ENCODE data around the gene FRMD4A. TPM values are rescaled to one million over a fixed set of nuclear protein-coding genes. Genes with fewer than 3 reads are reported as not detected.

The FRMD4A gene
- total RNA-seq, 4 donors from 2014 or later, result 4.0 to 12.7 (median 5.6) TPM

GRCh38 chr10:13847201-13847631, 483.5 kb downstream of the FRMD4A start:
- in situ Hi-C loops (cut with MboI; ENCODE audit: low pct_ligation_motif_present in 1 of 4, low pct_unique_long_range_greater_than_20kb in 1 of 4, low sequenced_read_pairs in 3 of 4), result no loop called here
- H3K4me3 ChIP-seq, result no peak overlapping the region
- no peaks in the 10 kb centered on the region for H3K27me3 ChIP-seq
- TF ChIP-seq POLR2A (IDR thresholded peaks at IDR 0.05) (no peak), POLR2AphosphoS5 (IDR thresholded peaks at IDR 0.05) (no peak), CTCF (IDR thresholded peaks at IDR 0.05) (no peak), EP300 (IDR thresholded peaks at IDR 0.05; ENCODE audit: low read depth) (no peak)
- intact Hi-C loops (cut with DNase I; ENCODE audit: low total_unique reads), result no loop called here
- no peaks in the 10 kb centered on the region for H3K9me3 ChIP-seq
- no peaks in the 10 kb centered on the region for H3K36me3 ChIP-seq
- H3K27ac ChIP-seq, result no peak overlapping the region
- H3K4me1 ChIP-seq, result peaks cover 0 to 7% (median 0%) of the 10 kb centered on the region in 4 donors
- 51% methylated on average over 8 of the region's 8 CpGs; no CpG with 5 or more reads in 1 of the 2 donors for WGBS, 2 donors (ENCODE audit: low coverage in 1 of 2)
- no peak for DNase-seq

- WGBS, 2 donors (ENCODE audit: low coverage in 1 of 2), result 81 to 90% methylated on average over 3 to 4 of the region's 4 CpGs
- in situ Hi-C loops (cut with MboI; ENCODE audit: low pct_ligation_motif_present in 1 of 4, low pct_unique_long_range_greater_than_20kb in 1 of 4, low sequenced_read_pairs in 3 of 4) (no loop called here), intact Hi-C loops (cut with DNase I; ENCODE audit: low total_unique reads) (no loop called here)
- TF ChIP-seq CTCF (IDR thresholded peaks at IDR 0.05) (no peak), EP300 (IDR thresholded peaks at IDR 0.05; ENCODE audit: low read depth) (no peak), POLR2A (IDR thresholded peaks at IDR 0.05) (no peak), POLR2AphosphoS5 (IDR thresholded peaks at IDR 0.05) (no peak)
- DNase-seq, result no peak
- Histone ChIP-seq H3K9me3 (no peaks in the 10 kb centered on the region), H3K27ac (no peak overlapping the region), H3K4me1 (peaks cover 0 to 7% (median 0%) of the 10 kb centered on the region in 4 donors), H3K4me3 (no peak overlapping the region), H3K36me3 (no peaks in the 10 kb centered on the region), H3K27me3 (no peaks in the 10 kb centered on the region)
Measured at GRCh38 chr10:13845897-13846296, 484.8 kb downstream of the FRMD4A start.

GRCh38 chr10:13844651-13845050, 486.1 kb downstream of the FRMD4A start:
- no peak overlapping the region for H3K27ac ChIP-seq
- no peaks in the 10 kb centered on the region for H3K9me3 ChIP-seq
- DNase-seq, result no peak
- 82 to 85% methylated on average over 3 to 7 of the region's 7 CpGs for WGBS, 2 donors (ENCODE audit: low coverage in 1 of 2)
- H3K4me3 ChIP-seq, result no peak overlapping the region
- intact Hi-C loops (cut with DNase I; ENCODE audit: low total_unique reads) (no loop called here), in situ Hi-C loops (cut with MboI; ENCODE audit: low pct_ligation_motif_present in 1 of 4, low pct_unique_long_range_greater_than_20kb in 1 of 4, low sequenced_read_pairs in 3 of 4) (no loop called here)
- no peak for TF ChIP-seq EP300 (IDR thresholded peaks at IDR 0.05; ENCODE audit: low read depth)
- no peak for TF ChIP-seq POLR2A (IDR thresholded peaks at IDR 0.05)
- no peak for TF ChIP-seq CTCF (IDR thresholded peaks at IDR 0.05)
- TF ChIP-seq POLR2AphosphoS5 (IDR thresholded peaks at IDR 0.05), result no peak
- H3K4me1 ChIP-seq, result peaks cover 0 to 10% (median 0%) of the 10 kb centered on the region in 4 donors
- no peaks in the 10 kb centered on the region for H3K36me3 ChIP-seq
- no peaks in the 10 kb centered on the region for H3K27me3 ChIP-seq

GRCh38 chr10:13842117-13842516, 488.6 kb downstream of the FRMD4A start:
- H3K4me3 ChIP-seq, result no peak overlapping the region
- H3K4me1 ChIP-seq, result peaks cover 0 to 23% (median 3%) of the 10 kb centered on the region in 4 donors
- no peak overlapping the region for H3K27ac ChIP-seq
- no peaks in the 10 kb centered on the region for H3K9me3 ChIP-seq
- 20 to 58% methylated on average over 1 to 3 of the region's 3 CpGs for WGBS, 2 donors (ENCODE audit: low coverage in 1 of 2)
- intact Hi-C loops (cut with DNase I; ENCODE audit: low total_unique reads), result no loop called here
- no peaks in the 10 kb centered on the region for H3K36me3 ChIP-seq
- TF ChIP-seq POLR2A (IDR thresholded peaks at IDR 0.05) (no peak), EP300 (IDR thresholded peaks at IDR 0.05; ENCODE audit: low read depth) (no peak), CTCF (IDR thresholded peaks at IDR 0.05) (no peak), POLR2AphosphoS5 (IDR thresholded peaks at IDR 0.05) (no peak)
- no peak for DNase-seq
- H3K27me3 ChIP-seq, result no peaks in the 10 kb centered on the region
- in situ Hi-C loops (cut with MboI; ENCODE audit: low pct_ligation_motif_present in 1 of 4, low pct_unique_long_range_greater_than_20kb in 1 of 4, low sequenced_read_pairs in 3 of 4), result no loop called here
